GM12801 (cell line): ENCODE data around the gene ALOX5AP.

Source experiments
- TF ChIP-seq, protein P1 (sequence below): IDR thresholded peaks from one replicate; pipeline ENCODE4 v1.5.1; 2011; ENCODE audit warnings: control low read depth; ENCODE audit not compliant: insufficient read length; ENCODE audit errors: extremely low read depth

The ALOX5AP gene

DNA sequence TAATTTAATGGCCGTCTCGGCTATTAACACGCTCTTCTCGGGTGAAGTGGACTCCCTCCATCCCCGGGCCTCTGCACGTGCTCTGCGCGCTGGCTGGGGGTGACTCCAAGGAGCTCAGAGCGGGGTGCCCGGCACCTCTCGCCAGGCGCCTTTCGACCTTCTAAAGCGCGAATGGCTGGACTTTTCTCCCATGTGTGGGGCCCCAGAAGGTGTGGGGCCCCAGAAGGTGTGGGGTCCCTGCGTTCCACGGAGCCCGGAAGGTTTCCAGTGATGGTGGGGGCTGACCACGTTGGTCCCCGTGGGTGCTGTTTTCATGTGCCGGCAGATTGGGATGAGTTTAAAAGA, 3.3 kb upstream of the ALOX5AP start:
- TF ChIP-seq, protein P1, sequence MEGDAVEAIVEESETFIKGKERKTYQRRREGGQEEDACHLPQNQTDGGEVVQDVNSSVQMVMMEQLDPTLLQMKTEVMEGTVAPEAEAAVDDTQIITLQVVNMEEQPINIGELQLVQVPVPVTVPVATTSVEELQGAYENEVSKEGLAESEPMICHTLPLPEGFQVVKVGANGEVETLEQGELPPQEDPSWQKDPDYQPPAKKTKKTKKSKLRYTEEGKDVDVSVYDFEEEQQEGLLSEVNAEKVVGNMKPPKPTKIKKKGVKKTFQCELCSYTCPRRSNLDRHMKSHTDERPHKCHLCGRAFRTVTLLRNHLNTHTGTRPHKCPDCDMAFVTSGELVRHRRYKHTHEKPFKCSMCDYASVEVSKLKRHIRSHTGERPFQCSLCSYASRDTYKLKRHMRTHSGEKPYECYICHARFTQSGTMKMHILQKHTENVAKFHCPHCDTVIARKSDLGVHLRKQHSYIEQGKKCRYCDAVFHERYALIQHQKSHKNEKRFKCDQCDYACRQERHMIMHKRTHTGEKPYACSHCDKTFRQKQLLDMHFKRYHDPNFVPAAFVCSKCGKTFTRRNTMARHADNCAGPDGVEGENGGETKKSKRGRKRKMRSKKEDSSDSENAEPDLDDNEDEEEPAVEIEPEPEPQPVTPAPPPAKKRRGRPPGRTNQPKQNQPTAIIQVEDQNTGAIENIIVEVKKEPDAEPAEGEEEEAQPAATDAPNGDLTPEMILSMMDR = no peak

DNA sequence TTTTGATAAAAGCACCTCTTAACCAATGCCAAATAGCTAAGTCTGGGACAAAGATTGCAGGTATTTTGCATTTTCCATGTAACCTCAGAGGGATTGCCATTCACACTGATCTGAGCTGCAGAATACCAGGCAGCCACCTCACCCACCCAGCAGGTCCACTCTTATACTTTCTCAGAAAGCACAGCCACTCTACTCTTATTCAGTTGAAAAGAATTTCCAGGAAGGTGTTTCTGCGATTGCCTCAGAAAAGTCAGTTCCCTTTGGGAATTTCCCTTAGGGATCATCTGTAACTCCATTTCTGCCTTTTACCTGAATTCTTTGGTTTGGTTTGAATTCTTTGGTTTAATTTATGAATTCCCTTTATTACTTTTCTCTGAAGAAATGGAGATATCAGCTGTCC, 904 bp upstream of the ALOX5AP start:
- TF ChIP-seq, protein P1 = no peak

DNA sequence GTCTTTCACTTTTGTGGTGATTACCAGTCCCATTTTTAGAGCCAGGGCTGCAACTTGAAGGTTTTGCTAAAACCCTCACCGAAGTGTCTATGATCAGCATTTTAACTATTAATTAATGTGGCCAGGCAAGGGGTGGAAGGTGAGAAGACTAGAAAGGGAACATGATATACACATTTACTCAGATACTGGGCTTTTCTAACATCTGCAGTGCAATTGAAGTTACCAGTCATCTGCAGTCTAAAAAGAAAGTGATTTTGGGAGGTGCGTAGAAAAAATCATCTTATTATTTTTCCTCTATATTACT, 481 bp downstream of the ALOX5AP start:
- TF ChIP-seq, protein P1 = no peak

DNA sequence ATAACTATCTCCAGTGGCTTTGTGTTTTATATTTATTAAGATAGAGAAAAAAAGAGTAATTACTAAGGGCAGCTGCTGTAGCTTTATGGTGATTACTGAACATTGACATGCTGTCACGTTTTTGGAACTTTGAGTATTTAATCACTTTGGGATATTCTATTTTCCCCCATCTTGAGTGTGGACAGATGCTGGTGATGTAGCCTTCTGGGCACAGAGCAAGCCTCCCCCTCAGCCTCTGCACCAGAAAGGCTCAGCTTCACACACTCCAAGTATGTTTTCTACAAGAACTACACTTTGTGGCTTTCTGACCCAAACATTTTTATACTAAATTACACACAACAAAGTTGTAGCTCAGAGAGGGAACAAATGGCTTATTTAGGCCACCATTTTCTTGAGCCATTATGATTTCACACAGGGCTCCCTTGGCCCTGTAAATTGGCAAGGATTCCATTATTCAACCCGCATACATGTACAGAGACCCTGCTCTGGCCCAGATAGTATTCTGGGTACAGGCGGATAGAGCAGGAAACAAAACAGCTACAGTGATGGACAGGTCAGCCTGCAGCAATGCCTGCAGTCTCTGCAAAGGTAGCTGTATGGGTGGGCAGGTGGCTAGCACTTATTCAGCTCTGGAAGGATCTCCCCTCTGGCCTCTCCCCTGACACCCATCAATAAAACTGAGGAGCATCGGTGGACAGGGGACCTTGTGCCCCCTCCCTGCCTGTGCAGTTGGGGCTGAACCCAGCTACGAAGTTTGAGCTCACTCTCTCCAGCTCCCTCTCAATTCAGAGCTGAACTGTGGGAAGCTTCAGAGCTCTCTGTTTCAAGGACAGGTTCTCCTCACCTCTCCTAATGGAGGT, 1.3 kb downstream of the ALOX5AP start:
- TF ChIP-seq, protein P1 = no peak

DNA sequence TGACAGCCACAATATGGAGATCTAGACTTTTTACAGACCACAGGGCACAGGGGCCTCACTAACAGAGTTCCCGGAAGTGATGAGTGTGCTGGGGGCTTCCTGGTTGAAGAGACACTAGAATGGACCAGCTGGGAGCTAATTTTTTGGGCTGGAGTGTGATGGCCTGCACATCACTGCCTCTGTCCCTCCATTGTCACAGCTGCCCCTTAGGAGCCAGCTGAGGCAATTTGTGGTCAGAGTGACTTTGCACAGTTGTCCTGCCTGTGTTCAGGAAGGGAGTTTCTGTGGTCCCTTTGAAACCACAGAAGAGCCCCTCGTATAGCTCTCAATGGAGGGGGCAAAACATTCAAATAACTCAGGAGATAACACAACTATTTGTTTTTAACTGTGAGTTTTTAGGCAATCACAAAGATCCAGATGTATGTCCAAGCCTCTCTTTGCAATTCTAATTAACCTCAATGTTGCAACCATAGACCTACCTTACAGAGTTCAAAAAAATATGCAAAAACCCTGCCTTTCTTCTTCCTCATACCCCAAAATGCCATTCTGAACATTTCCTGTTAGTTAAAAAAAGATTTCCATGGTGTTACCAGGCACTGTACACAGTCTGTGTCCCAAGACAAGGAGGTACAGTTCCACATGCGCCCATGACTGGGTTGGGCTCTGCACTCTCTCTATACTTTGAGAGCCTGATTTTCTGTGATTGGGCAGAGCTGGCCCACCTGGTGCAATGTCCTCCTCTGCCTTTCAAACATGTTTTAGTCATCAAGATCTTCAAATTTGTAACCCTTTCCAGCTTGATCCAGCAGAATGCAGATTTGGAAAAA, 2.4 kb downstream of the ALOX5AP start:
- TF ChIP-seq, protein P1 = no peak

DNA sequence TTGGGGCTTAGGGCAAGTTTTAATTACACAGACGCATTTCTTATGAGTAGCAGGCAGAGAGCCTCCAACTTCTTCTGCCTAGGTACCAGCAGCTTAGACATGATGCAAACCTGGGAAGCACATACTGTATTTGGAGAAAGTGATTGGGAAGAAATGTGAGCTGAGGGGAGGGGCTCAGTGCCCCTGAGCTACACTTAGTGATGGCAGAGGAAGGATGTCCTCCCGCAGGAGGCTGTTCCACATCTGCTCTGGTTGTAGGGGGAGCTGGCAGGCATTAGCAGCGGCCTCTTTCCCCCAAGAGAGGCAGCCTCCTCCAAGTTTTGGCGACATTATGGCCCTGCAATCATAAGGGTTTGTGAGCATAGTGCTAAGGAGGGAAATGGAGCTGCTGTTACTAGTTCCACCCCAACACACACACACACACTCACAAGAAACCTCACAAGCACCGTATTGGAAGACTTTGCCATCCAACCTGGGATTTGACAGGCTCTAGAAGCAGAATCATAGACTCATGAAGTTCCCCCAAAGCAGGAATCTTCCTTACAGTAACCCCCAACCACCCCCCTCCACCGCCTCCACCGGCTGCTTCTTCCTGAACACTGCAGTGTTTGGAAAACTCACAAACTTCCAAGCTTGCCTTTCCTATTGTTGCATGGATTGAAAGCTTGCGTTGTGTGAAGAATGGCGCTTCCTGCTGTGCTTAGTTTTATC, 3.3 kb downstream of the ALOX5AP start:
- TF ChIP-seq, protein P1 = no peak

DNA sequence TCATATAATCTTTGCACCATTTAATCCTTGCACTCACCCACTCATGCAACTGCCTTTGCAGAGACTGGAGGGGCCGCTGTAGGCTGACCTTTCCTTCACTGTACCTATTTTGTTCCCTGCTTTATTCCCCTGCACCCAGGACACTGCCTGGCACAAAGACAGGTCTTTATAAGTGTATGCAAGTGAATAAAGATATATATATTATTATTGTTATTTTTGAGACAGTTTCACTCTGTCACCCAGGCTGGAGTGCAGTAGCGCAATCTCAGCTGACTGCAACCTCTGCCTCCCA, 3.8 kb downstream of the ALOX5AP start:
- TF ChIP-seq, protein P1 = no peak
